ENCODE measurements around the gene CRYZ. TPM values are rescaled to one million over a fixed set of nuclear protein-coding genes. Genes with fewer than 3 reads are reported as not detected.
A peak's percentile ranks its signal among the peaks of the same experiment; 100 is the strongest.
"Not testable (repeated sequence)": the region's sequence is repeated elsewhere in the genome, so short reads cannot be mapped to it uniquely, and the experiment has no call there.

CRYZ gene
- total RNA-seq, 1 donor = 35.1 TPM

GRCh38 chr1:74737333-74737732 lies 4.5 kb upstream of the CRYZ start:
- Histone ChIP-seq H4K20me1 (ENCODE audit: insufficient read depth, low read length) (no peaks in the 10 kb centered on the region), H3K27me3 (ENCODE audit: insufficient read depth, low read length) (no peaks in the 10 kb centered on the region), H3K27ac (ENCODE audit: low read depth, low read length) (no peak overlapping the region), H2AFZ (ENCODE audit: low read length) (no peak overlapping the region), H3K9me3 (ENCODE audit: low read depth, low read length) (peaks cover 3% of the 10 kb centered on the region), H3K4me2 (ENCODE audit: insufficient read depth, low read length) (no peak overlapping the region), H3K36me3 (ENCODE audit: insufficient read depth, low read length) (peaks cover 23% of the 10 kb centered on the region), H3K4me3 (ENCODE audit: insufficient read depth, low read length) (no peak overlapping the region), H3K79me2 (ENCODE audit: insufficient read depth, low read length) (peaks cover 23% of the 10 kb centered on the region), H3K4me1 (ENCODE audit: insufficient read depth, low read length) (peaks cover 10% of the 10 kb centered on the region)
- TF ChIP-seq CTCF (IDR thresholded peaks at IDR 0.05; ENCODE audit: extremely low read depth, low read depth, low read length) = no peak
- no peak for DNase-seq (ENCODE audit: insufficient read length, low spot score, missing footprints)

- DNase-seq (ENCODE audit: insufficient read length, low spot score, missing footprints) = peak; percentile 23
- Histone ChIP-seq H3K4me3 (ENCODE audit: insufficient read depth, low read length) (peak overlapping the region; percentile 86), H3K36me3 (ENCODE audit: insufficient read depth, low read length) (peaks cover 12% of the 10 kb centered on the region), H3K79me2 (ENCODE audit: insufficient read depth, low read length) (peaks cover 46% of the 10 kb centered on the region), H3K27me3 (ENCODE audit: insufficient read depth, low read length) (no peaks in the 10 kb centered on the region), H4K20me1 (ENCODE audit: insufficient read depth, low read length) (no peaks in the 10 kb centered on the region), H3K4me2 (ENCODE audit: insufficient read depth, low read length) (peak overlapping the region; percentile 83), H3K9me3 (ENCODE audit: low read depth, low read length) (no peaks in the 10 kb centered on the region), H3K4me1 (ENCODE audit: insufficient read depth, low read length) (peaks cover 27% of the 10 kb centered on the region), H3K27ac (ENCODE audit: low read depth, low read length) (peak overlapping the region; percentile 93), H2AFZ (ENCODE audit: low read length) (peak overlapping the region; percentile 98)
- TF ChIP-seq CTCF (IDR thresholded peaks at IDR 0.05; ENCODE audit: extremely low read depth, low read depth, low read length) = peak; percentile 78
Measured at GRCh38 chr1:74733604-74734484, 994 bp upstream of the CRYZ start.

- Histone ChIP-seq H3K4me1 (ENCODE audit: insufficient read depth, low read length) (peaks cover 27% of the 10 kb centered on the region), H2AFZ (ENCODE audit: low read length) (peak overlapping the region; percentile 98), H3K4me3 (ENCODE audit: insufficient read depth, low read length) (peak overlapping the region; percentile 86), H3K27ac (ENCODE audit: low read depth, low read length) (peak overlapping the region; percentile 40), H3K79me2 (ENCODE audit: insufficient read depth, low read length) (peaks cover 59% of the 10 kb centered on the region), H3K4me2 (ENCODE audit: insufficient read depth, low read length) (peak overlapping the region; percentile 83)
- not testable (repeated sequence) for DNase-seq (ENCODE audit: insufficient read length, low spot score, missing footprints); H3K36me3 ChIP-seq (ENCODE audit: insufficient read depth, low read length); H3K9me3 ChIP-seq (ENCODE audit: low read depth, low read length); H3K27me3 ChIP-seq (ENCODE audit: insufficient read depth, low read length); H4K20me1 ChIP-seq (ENCODE audit: insufficient read depth, low read length)
Measured at GRCh38 chr1:74732071-74732946, 541 bp downstream of the CRYZ start.

- Histone ChIP-seq H3K9me3 (ENCODE audit: low read depth, low read length) (no peaks in the 10 kb centered on the region), H3K36me3 (ENCODE audit: insufficient read depth, low read length) (peaks cover under 1% of the 10 kb centered on the region), H3K4me3 (ENCODE audit: insufficient read depth, low read length) (peak overlapping the region; percentile 55), H3K79me2 (ENCODE audit: insufficient read depth, low read length) (peaks cover 66% of the 10 kb centered on the region), H4K20me1 (ENCODE audit: insufficient read depth, low read length) (no peaks in the 10 kb centered on the region), H3K27ac (ENCODE audit: low read depth, low read length) (no peak overlapping the region), H3K4me1 (ENCODE audit: insufficient read depth, low read length) (peaks cover 27% of the 10 kb centered on the region), H3K4me2 (ENCODE audit: insufficient read depth, low read length) (peak overlapping the region; percentile 68), H2AFZ (ENCODE audit: low read length) (no peak overlapping the region), H3K27me3 (ENCODE audit: insufficient read depth, low read length) (no peaks in the 10 kb centered on the region)
- TF ChIP-seq CTCF (IDR thresholded peaks at IDR 0.05; ENCODE audit: extremely low read depth, low read depth, low read length) = no peak
- peak; percentile 18 for DNase-seq (ENCODE audit: insufficient read length, low spot score, missing footprints)
Measured at GRCh38 chr1:74731399-74732052, 1.3 kb downstream of the CRYZ start.
